HEK293 (cell line): ENCODE data around the gene GARIN5A.

ENCODE experiments used
- CTCF ChIA-PET: fragments of 350-600 bp; formaldehyde crosslinking; extraction: SDS; loops from one replicate; lab custom pipeline; 2021; ENCODE audit warnings: antibody characterized with exemption; lab: Yijun Ruan, JAX
- POLR2A ChIA-PET: fragments of 300-600 bp; formaldehyde crosslinking; extraction: SDS; loops from one replicate; lab custom pipeline; 2020; ENCODE audit warnings: antibody characterized with exemption, inconsistent platforms; lab: Yijun Ruan, JAX
- H3K27ac ChIP-seq: fragments of 200-500 bp; sonication (Bioruptor generic); 2 replicates; pipeline ENCODE4 v1.5.1; 2014; ENCODE audit warnings: low read depth, low read length, control low read depth, inconsistent platforms; ENCODE audit errors: extremely low read depth
- H3K36me3 ChIP-seq, 2 experiments: fragments of 200-500 bp in 1 of 2; sonication (Bioruptor generic) in 1 of 2; 1 replicate in 1 of 2; 2 replicates in 1 of 2; pipeline ENCODE4 v1.5.1; 2014 to 2017; ENCODE audit warnings: inconsistent platforms in 2 of 2, low read length in 2 of 2; ENCODE audit not compliant: control insufficient read depth in 2 of 2, insufficient read depth in 1 of 2
- H3K4me1 ChIP-seq: fragments of 200-500 bp; sonication (Bioruptor generic); 2 replicates; pipeline ENCODE4 v1.5.1; 2014; ENCODE audit warnings: mild to moderate bottlenecking, low read length, inconsistent platforms; ENCODE audit not compliant: control insufficient read depth, insufficient read depth
- H3K4me3 ChIP-seq: 2 replicates; pipeline ENCODE4 v1.5.1; 2011; ENCODE audit warnings: low read depth, mild to moderate bottlenecking, control low read depth, low read length, moderate library complexity
- H3K9me3 ChIP-seq: fragments of 200-500 bp; sonication (Bioruptor generic); 2 replicates; pipeline ENCODE4 v1.5.1; 2014; ENCODE audit warnings: low read depth, low read length, inconsistent platforms; ENCODE audit not compliant: control insufficient read depth, insufficient read depth
- BCL11B ChIP-seq: fragments of 450-650 bp; formaldehyde crosslinking; IDR thresholded peaks from 2 replicates; pipeline ENCODE4 v1.5.1; 2016; ENCODE audit warnings: low read depth, missing biosample characterization, missing genetic modification characterization
- EGR2 ChIP-seq: fragments of 450-650 bp; formaldehyde crosslinking; IDR thresholded peaks from 2 replicates; pipeline ENCODE4 v1.5.1; 2016; ENCODE audit warnings: low read depth, missing biosample characterization, missing genetic modification characterization
- KLF7 ChIP-seq: fragments of 450-650 bp; formaldehyde crosslinking; IDR thresholded peaks from 2 replicates; pipeline ENCODE4 v1.5.1; 2016; ENCODE audit warnings: missing biosample characterization, missing genetic modification characterization, borderline replicate concordance
- OSR2 ChIP-seq: fragments of 450-650 bp; formaldehyde crosslinking; IDR thresholded peaks from 2 replicates; pipeline ENCODE4 v1.5.1; 2016; ENCODE audit warnings: missing biosample characterization, missing genetic modification characterization
- OVOL3 ChIP-seq: fragments of 450-650 bp; formaldehyde crosslinking; IDR thresholded peaks from 2 replicates; pipeline ENCODE4 v1.5.1; 2016; ENCODE audit warnings: missing biosample characterization, missing genetic modification characterization
- PRDM10 ChIP-seq: fragments of 450-650 bp; formaldehyde crosslinking; IDR thresholded peaks from 2 replicates; pipeline ENCODE4 v1.5.1; 2016; ENCODE audit warnings: missing biosample characterization, missing genetic modification characterization
- PRDM6 ChIP-seq: fragments of 450-650 bp; formaldehyde crosslinking; IDR thresholded peaks from 2 replicates; pipeline ENCODE4 v1.5.1; 2017; ENCODE audit warnings: missing biosample characterization, missing genetic modification characterization
- SCRT1 ChIP-seq: fragments of 450-650 bp; formaldehyde crosslinking; IDR thresholded peaks from 2 replicates; pipeline ENCODE4 v1.5.1; 2016; ENCODE audit warnings: missing biosample characterization, missing genetic modification characterization, borderline replicate concordance
- SP3 ChIP-seq: fragments of 450-650 bp; formaldehyde crosslinking; IDR thresholded peaks from 2 replicates; pipeline ENCODE4 v1.5.1; 2016; ENCODE audit warnings: missing biosample characterization, missing genetic modification characterization
- ZBTB21 ChIP-seq: fragments of 450-650 bp; formaldehyde crosslinking; IDR thresholded peaks from 2 replicates; pipeline ENCODE4 v1.5.1; 2017; ENCODE audit warnings: missing biosample characterization, missing genetic modification characterization
- ZBTB48 ChIP-seq: fragments of 450-650 bp; formaldehyde crosslinking; IDR thresholded peaks from 2 replicates; pipeline ENCODE4 v1.5.1; 2016; ENCODE audit warnings: missing biosample characterization, missing genetic modification characterization
- ZNF184 ChIP-seq: fragments of 450-650 bp; IDR thresholded peaks from 2 replicates; pipeline ENCODE4 v1.5.1; 2018; ENCODE audit warnings: missing biosample characterization, mild to moderate bottlenecking, missing genetic modification characterization
- ZNF223 ChIP-seq: fragments of 450-650 bp; formaldehyde crosslinking; IDR thresholded peaks from 2 replicates; pipeline ENCODE4 v1.5.1; 2016; ENCODE audit warnings: missing biosample characterization, missing genetic modification characterization
- ZNF391 ChIP-seq: fragments of 450-650 bp; formaldehyde crosslinking; IDR thresholded peaks from 2 replicates; pipeline ENCODE4 v1.5.1; 2016; ENCODE audit warnings: low read depth, missing biosample characterization, missing genetic modification characterization, borderline replicate concordance
- ZNF449 ChIP-seq: fragments of 450-650 bp; formaldehyde crosslinking; IDR thresholded peaks from 2 replicates; pipeline ENCODE4 v1.5.1; 2017; ENCODE audit warnings: missing biosample characterization, mild to moderate bottlenecking, missing genetic modification characterization, moderate library complexity
- ZNF48 ChIP-seq: fragments of 450-650 bp; formaldehyde crosslinking; IDR thresholded peaks from 2 replicates; pipeline ENCODE4 v1.5.1; 2016; ENCODE audit warnings: missing biosample characterization, missing genetic modification characterization
- ZNF521 ChIP-seq: fragments of 450-650 bp; formaldehyde crosslinking; IDR thresholded peaks from 2 replicates; pipeline ENCODE4 v1.5.1; 2017; ENCODE audit warnings: missing biosample characterization, mild to moderate bottlenecking, missing genetic modification characterization
- ZNF624 ChIP-seq: fragments of 450-650 bp; formaldehyde crosslinking; IDR thresholded peaks from 2 replicates; pipeline ENCODE4 v1.5.1; 2017; ENCODE audit warnings: missing biosample characterization, missing genetic modification characterization
- ZNF664 ChIP-seq: fragments of 450-650 bp; formaldehyde crosslinking; IDR thresholded peaks from 2 replicates; pipeline ENCODE4 v1.5.1; 2016; ENCODE audit warnings: missing biosample characterization, missing genetic modification characterization
- ZNF677 ChIP-seq: fragments of 450-650 bp; IDR thresholded peaks from 2 replicates; pipeline ENCODE4 v1.5.0; 2018; ENCODE audit warnings: missing biosample characterization, mild to moderate bottlenecking, missing genetic modification characterization, moderate library complexity
- ZNF768 ChIP-seq: fragments of 450-650 bp; formaldehyde crosslinking; IDR thresholded peaks from 2 replicates; pipeline ENCODE4 v1.5.1; 2018; ENCODE audit warnings: missing biosample characterization, mild to moderate bottlenecking, missing genetic modification characterization

Gene GARIN5A

GRCh38 chr19:50433201-50434180 lies 43.2 kb downstream of the GARIN5A start:
- POLR2A ChIA-PET = no interaction called here

GRCh38 chr19:50432221-50433028 lies 44.2 kb downstream of the GARIN5A start, which contains the start of gene MYBPC2:
Gene MYBPC2 (plus strand): TSS chr19:50432892. CDS start chr19:50432954, 62 bp downstream.
- POLR2A ChIA-PET = interaction anchor here (0.5 to 1.2 kb wide), 2 partner anchors 53 to 373 kb away, joined by 3 read pairs; no protein-coding TSS in a partner anchor
- Histone ChIP-seq H3K4me3 (peak within 1 kb of the TSS; percentile 57), H3K4me1 (peaks cover 11% of the 10 kb centered on the region), H3K27ac (peak within 1 kb of the TSS; percentile 44; the same call in 1 of the 2 replicates), H3K9me3 (no peaks in the 10 kb centered on the region), H3K36me3 (no peaks in the 10 kb centered on the region)
- CTCF ChIA-PET = interaction anchor here (0.6 to 1.6 kb wide), 3 partner anchors 28 to 173 kb away, joined by 3 to 5 read pairs (median 4); no protein-coding TSS in a partner anchor
- TF ChIP-seq ZBTB48 (tag by site-specific recombination) = no peak
- no peak for TF ChIP-seq ZNF521 (tag by site-specific recombination)
- no peak for TF ChIP-seq OSR2 (tag by site-specific recombination)
- TF ChIP-seq ZNF184 (tag by site-specific recombination) = no peak
- no peak for TF ChIP-seq ZNF664 (tag by site-specific recombination)
- peak; percentile 68 for TF ChIP-seq EGR2 (tag by site-specific recombination)
- TF ChIP-seq PRDM6 = no peak
- no peak for TF ChIP-seq ZNF768 (tag by site-specific recombination)
- TF ChIP-seq ZNF48 = no peak
- no peak for TF ChIP-seq SP3 (tag by site-specific recombination)
- TF ChIP-seq BCL11B (tag by site-specific recombination) = no peak
- TF ChIP-seq ZNF677 = no peak
- no peak for TF ChIP-seq ZNF624 (tag by site-specific recombination)
- TF ChIP-seq KLF7 (tag by site-specific recombination) = no peak

More at GRCh38 chr19:50433201-50434180, 43.2 kb downstream of the GARIN5A start:
- TF ChIP-seq ZBTB21 (tag by site-specific recombination) (no peak), OVOL3 (tag by site-specific recombination) (no peak), ZNF391 (0 out of 2 replicates have a peak, but pooled peaks have one; percentile 27), PRDM10 (tag by site-specific recombination) (peak; percentile 92), ZNF223 (tag by site-specific recombination) (peak; percentile 54; the same call in 1 of the 2 replicates), ZNF449 (tag by site-specific recombination) (peak; percentile 44; the same call in 1 of the 2 replicates), SCRT1 (tag by site-specific recombination) (no peak)
- Histone ChIP-seq H3K4me1 (peaks cover 11% of the 10 kb centered on the region), H3K36me3 (no peaks in the 10 kb centered on the region), H3K4me3 (no peak overlapping the region), H3K9me3 (no peaks in the 10 kb centered on the region), H3K27ac (no peak overlapping the region)
- CTCF ChIA-PET = interaction anchor here (0.6 kb wide), 2 partner anchors 12 to 174 kb away, joined by 4 to 5 read pairs; no protein-coding TSS in a partner anchor
